ENCODE data around the gene RAMACL. TPM values are rescaled to one million over a fixed set of nuclear protein-coding genes. Genes with fewer than 3 reads are reported as not detected.

RAMACL gene
- total RNA-seq, 6 experiments from 2014 or later = 0.19 to 1.4 (median 0.65) TPM

- Histone ChIP-seq H3K27ac (no peak overlapping the region), H3K4me1 (no peaks in the 10 kb centered on the region), H3K4me3 (no peak overlapping the region), H3K27me3 (no peaks in the 10 kb centered on the region), H3K36me3 (no peaks in the 10 kb centered on the region), H3K9me3 (no peaks in the 10 kb centered on the region)
- no peak for ATAC-seq
- intact Hi-C loops (cut with DNase I) = no loop called here
- 82% methylated on average over 6 of the region's 11 CpGs for WGBS (ENCODE audit: insufficient coverage, low coverage, low lambda C conversion rate, missing lambda C conversion rate)
- TF ChIP-seq POLR2A (IDR thresholded peaks at IDR 0.05) (no peak), CTCF (IDR thresholded peaks at IDR 0.05) (no peak)
- no peak for DNase-seq
Measured at GRCh38 chr6:166612471-166612881, 26.0 kb upstream of the RAMACL start.

GRCh38 chr6:166611631-166612030, 25.2 kb upstream of the RAMACL start:
- H3K9me3 ChIP-seq = no peaks in the 10 kb centered on the region
- ATAC-seq = no peak
- no peak overlapping the region for H3K27ac ChIP-seq
- intact Hi-C loops (cut with DNase I) = no loop called here
- no peaks in the 10 kb centered on the region for H3K36me3 ChIP-seq
- WGBS (ENCODE audit: insufficient coverage, low coverage, low lambda C conversion rate, missing lambda C conversion rate) = 86% methylated on average over 1 of the region's 4 CpGs
- no peak for TF ChIP-seq POLR2A (IDR thresholded peaks at IDR 0.05)
- no peak for TF ChIP-seq CTCF (IDR thresholded peaks at IDR 0.05)
- DNase-seq = no peak
- no peaks in the 10 kb centered on the region for H3K27me3 ChIP-seq
- no peaks in the 10 kb centered on the region for H3K4me1 ChIP-seq
- H3K4me3 ChIP-seq = no peak overlapping the region

GRCh38 chr6:166610069-166610468, 23.6 kb upstream of the RAMACL start:
- Histone ChIP-seq H3K4me1 (no peaks in the 10 kb centered on the region), H3K27ac (no peak overlapping the region), H3K9me3 (no peaks in the 10 kb centered on the region), H3K27me3 (no peaks in the 10 kb centered on the region), H3K36me3 (no peaks in the 10 kb centered on the region), H3K4me3 (no peak overlapping the region)
- ATAC-seq = no peak
- TF ChIP-seq CTCF (IDR thresholded peaks at IDR 0.05) = no peak
- intact Hi-C loops (cut with DNase I) = no loop called here
- 92% methylated on average over 9 of the region's 9 CpGs for WGBS (ENCODE audit: insufficient coverage, low coverage, low lambda C conversion rate, missing lambda C conversion rate)
- no peak for DNase-seq

- DNase-seq (no peak), ATAC-seq (no peak)
- TF ChIP-seq POLR2A (IDR thresholded peaks at IDR 0.05) = no peak
- TF ChIP-seq CTCF (IDR thresholded peaks at IDR 0.05) = no peak
- no peaks in the 10 kb centered on the region for H3K4me1 ChIP-seq
- no peak overlapping the region for H3K27ac ChIP-seq
- no peaks in the 10 kb centered on the region for H3K9me3 ChIP-seq
- intact Hi-C loops (cut with DNase I) = no loop called here
- no peaks in the 10 kb centered on the region for H3K27me3 ChIP-seq
- no peaks in the 10 kb centered on the region for H3K36me3 ChIP-seq
- no peak overlapping the region for H3K4me3 ChIP-seq
- WGBS (ENCODE audit: insufficient coverage, low coverage, low lambda C conversion rate, missing lambda C conversion rate) = 77% methylated on average over 4 of the region's 4 CpGs
Measured at GRCh38 chr6:166608774-166609173, 22.3 kb upstream of the RAMACL start.

GRCh38 chr6:166605752-166606151, 19.3 kb upstream of the RAMACL start:
- Histone ChIP-seq H3K27ac (no peak overlapping the region), H3K27me3 (no peaks in the 10 kb centered on the region), H3K4me1 (no peaks in the 10 kb centered on the region), H3K36me3 (no peaks in the 10 kb centered on the region), H3K9me3 (no peaks in the 10 kb centered on the region), H3K4me3 (no peak overlapping the region)
- DNase-seq (no peak), ATAC-seq (no peak)
- TF ChIP-seq CTCF (IDR thresholded peaks at IDR 0.05) = no peak
- TF ChIP-seq POLR2A (IDR thresholded peaks at IDR 0.05) = no peak
- 88% methylated on average over 5 of the region's 6 CpGs for WGBS (ENCODE audit: insufficient coverage, low coverage, low lambda C conversion rate, missing lambda C conversion rate)
- intact Hi-C loops (cut with DNase I) = no loop called here
